RPMI7951 (cell line): Measurements from ENCODE around the gene ZNF75A. TPM values are rescaled to one million over a fixed set of nuclear protein-coding genes. Genes with fewer than 3 reads are reported as not detected.

Source experiments
- DNase-seq: peaks from one replicate; pipeline ENCODE4 v3.0.0-alpha.2; 2012; ENCODE audit warnings: low read depth
- total RNA-seq: library from RNA; depleted of rRNA; stranded (reverse); fragments of >200 nt; shearing (Covaris generic); gene quantifications from 2 replicates; pipeline ENCODE4 v1.2.3, GENCODE V29; 2014

ZNF75A gene
- total RNA-seq, 1 experiment from 2014 or later = 16.0 TPM

- DNase-seq = no peak
Measured at GRCh38 chr16:3285131-3285530, 20.2 kb upstream of the ZNF75A start.

GRCh38 chr16:3289998-3290673, 15.2 kb upstream of the ZNF75A start:
- DNase-seq = no peak

GRCh38 chr16:3292604-3293003, 12.7 kb upstream of the ZNF75A start:
- DNase-seq = no peak

GRCh38 chr16:3295209-3295608, 10.1 kb upstream of the ZNF75A start:
- no peak for DNase-seq

GRCh38 chr16:3295783-3296182, 9.5 kb upstream of the ZNF75A start:
- no peak for DNase-seq

GRCh38 chr16:3304370-3304769, 927 bp upstream of the ZNF75A start:
- no peak for DNase-seq

GRCh38 chr16:3306078-3306477, 781 bp downstream of the ZNF75A start:
- no peak for DNase-seq

- DNase-seq = no peak
Measured at GRCh38 chr16:3311496-3311895, 6.2 kb downstream of the ZNF75A start.

- DNase-seq = peak; percentile 8
Measured at GRCh38 chr16:3317315-3317999, 12.2 kb downstream of the ZNF75A start.

GRCh38 chr16:3321816-3322215, 16.5 kb downstream of the ZNF75A start:
- no peak for DNase-seq

GRCh38 chr16:3327514-3327913, 22.2 kb downstream of the ZNF75A start:
- DNase-seq = no peak

GRCh38 chr16:3328104-3328503, 22.8 kb downstream of the ZNF75A start:
- DNase-seq = no peak

GRCh38 chr16:3328643-3329042, 23.3 kb downstream of the ZNF75A start:
- DNase-seq = no peak

- no peak for DNase-seq
Measured at GRCh38 chr16:3346041-3346440, 40.7 kb downstream of the ZNF75A start.

- DNase-seq = no peak
Measured at GRCh38 chr16:3347586-3347985, 42.3 kb downstream of the ZNF75A start.

GRCh38 chr16:3348547-3349167, 43.4 kb downstream of the ZNF75A start:
- no peak for DNase-seq

GRCh38 chr16:3349175-3349574, 43.9 kb downstream of the ZNF75A start:
- DNase-seq = no peak

- DNase-seq = no peak
Measured at GRCh38 chr16:3355589-3355988, 50.3 kb downstream of the ZNF75A start, which contains the start of gene OR2C1. Gene OR2C1 (plus strand): TSS chr16:3355889. CDS start chr16:3355941, 52 bp downstream.

GRCh38 chr16:3356118-3356517, 50.8 kb downstream of the ZNF75A start:
- no peak for DNase-seq

GRCh38 chr16:3358871-3359270, 53.6 kb downstream of the ZNF75A start:
- DNase-seq = no peak

- DNase-seq = no peak
Measured at GRCh38 chr16:3362931-3363330, 57.6 kb downstream of the ZNF75A start.

- DNase-seq = no peak
Measured at GRCh38 chr16:3363793-3364192, 58.5 kb downstream of the ZNF75A start.
